ENCODE data around the gene ECEL1.

Gene ECEL1

GRCh38 chr2:232483311-232483922 lies 4.2 kb downstream of the ECEL1 start:
- DNase-seq, result no peak

GRCh38 chr2:232482301-232483238 lies 5.1 kb downstream of the ECEL1 start:
- no peak for DNase-seq

GRCh38 chr2:232481322-232482140 lies 6.1 kb downstream of the ECEL1 start:
- no peak for DNase-seq

GRCh38 chr2:232480201-232481190 lies 7.1 kb downstream of the ECEL1 start:
- no peak for DNase-seq

GRCh38 chr2:232479341-232480200 lies 8.1 kb downstream of the ECEL1 start:
- DNase-seq, result no peak

GRCh38 chr2:232478571-232479340 lies 8.9 kb downstream of the ECEL1 start:
- no peak for DNase-seq

GRCh38 chr2:232477751-232478510 lies 9.7 kb downstream of the ECEL1 start:
- no peak for DNase-seq

- DNase-seq, result no peak
Measured at GRCh38 chr2:232476791-232477190, 10.8 kb downstream of the ECEL1 start.

- no peak for DNase-seq
Measured at GRCh38 chr2:232476045-232476444, 11.6 kb downstream of the ECEL1 start.

- peak; percentile 82 for DNase-seq
Measured at GRCh38 chr2:232473467-232473890, 14.2 kb downstream of the ECEL1 start.

- no peak for DNase-seq
Measured at GRCh38 chr2:232466221-232466620, 21.4 kb downstream of the ECEL1 start.

- no peak for DNase-seq
Measured at GRCh38 chr2:232465061-232465460, 22.6 kb downstream of the ECEL1 start.

- DNase-seq, result no peak
Measured at GRCh38 chr2:232464544-232464885, 23.1 kb downstream of the ECEL1 start.

- no peak for DNase-seq
Measured at GRCh38 chr2:232463701-232464543, 23.7 kb downstream of the ECEL1 start.

GRCh38 chr2:232460171-232460570 lies 27.5 kb downstream of the ECEL1 start:
- no peak for DNase-seq

- no peak for DNase-seq
Measured at GRCh38 chr2:232459419-232460035, 28.1 kb downstream of the ECEL1 start.

- DNase-seq, result no peak
Measured at GRCh38 chr2:232458661-232459418, 28.8 kb downstream of the ECEL1 start.
